ENCODE measurements around the gene ITPRIPL2. TPM values are rescaled to one million over a fixed set of nuclear protein-coding genes. Genes with fewer than 3 reads are reported as not detected.

Gene ITPRIPL2
- total RNA-seq, 1 experiment from 2014 or later = 5.3 TPM

- ATAC-seq = peak; percentile 94
- H3K27me3 Mint-ChIP-seq (ENCODE audit: low read depth) = peaks cover 18% of the 10 kb centered on the region
- peaks cover 7% of the 10 kb centered on the region for H3K36me3 Mint-ChIP-seq
- H3K4me1 Mint-ChIP-seq = peaks cover 4% of the 10 kb centered on the region; the same call in 1 of the 2 replicates
- peak; percentile 89 for DNase-seq (ENCODE audit: low spot score)
- H3K27ac Mint-ChIP-seq = no peak overlapping the region
- peaks cover 13% of the 10 kb centered on the region for H3K9me3 Mint-ChIP-seq
- ChIA-PET POLR2A (interaction anchor here (0.5 to 0.6 kb wide), 2 partner anchors 22 to 156 kb away, joined by 3 to 5 read pairs; no protein-coding TSS in a partner anchor), CTCF (interaction anchor here (0.6 to 3.6 kb wide), 36 partner anchors 8 to 469 kb away, joined by 3 to 43 read pairs (median 4); partner anchors contain the start of genes COQ7, GDE1, ITPRIPL2 and TMC7)
- TF ChIP-seq MAX (CRISPR knock-in tag; IDR thresholded peaks at IDR 0.05) = 0 out of 2 replicates have a peak, but pooled peaks have one; percentile 49
- TF ChIP-seq, protein P1, sequence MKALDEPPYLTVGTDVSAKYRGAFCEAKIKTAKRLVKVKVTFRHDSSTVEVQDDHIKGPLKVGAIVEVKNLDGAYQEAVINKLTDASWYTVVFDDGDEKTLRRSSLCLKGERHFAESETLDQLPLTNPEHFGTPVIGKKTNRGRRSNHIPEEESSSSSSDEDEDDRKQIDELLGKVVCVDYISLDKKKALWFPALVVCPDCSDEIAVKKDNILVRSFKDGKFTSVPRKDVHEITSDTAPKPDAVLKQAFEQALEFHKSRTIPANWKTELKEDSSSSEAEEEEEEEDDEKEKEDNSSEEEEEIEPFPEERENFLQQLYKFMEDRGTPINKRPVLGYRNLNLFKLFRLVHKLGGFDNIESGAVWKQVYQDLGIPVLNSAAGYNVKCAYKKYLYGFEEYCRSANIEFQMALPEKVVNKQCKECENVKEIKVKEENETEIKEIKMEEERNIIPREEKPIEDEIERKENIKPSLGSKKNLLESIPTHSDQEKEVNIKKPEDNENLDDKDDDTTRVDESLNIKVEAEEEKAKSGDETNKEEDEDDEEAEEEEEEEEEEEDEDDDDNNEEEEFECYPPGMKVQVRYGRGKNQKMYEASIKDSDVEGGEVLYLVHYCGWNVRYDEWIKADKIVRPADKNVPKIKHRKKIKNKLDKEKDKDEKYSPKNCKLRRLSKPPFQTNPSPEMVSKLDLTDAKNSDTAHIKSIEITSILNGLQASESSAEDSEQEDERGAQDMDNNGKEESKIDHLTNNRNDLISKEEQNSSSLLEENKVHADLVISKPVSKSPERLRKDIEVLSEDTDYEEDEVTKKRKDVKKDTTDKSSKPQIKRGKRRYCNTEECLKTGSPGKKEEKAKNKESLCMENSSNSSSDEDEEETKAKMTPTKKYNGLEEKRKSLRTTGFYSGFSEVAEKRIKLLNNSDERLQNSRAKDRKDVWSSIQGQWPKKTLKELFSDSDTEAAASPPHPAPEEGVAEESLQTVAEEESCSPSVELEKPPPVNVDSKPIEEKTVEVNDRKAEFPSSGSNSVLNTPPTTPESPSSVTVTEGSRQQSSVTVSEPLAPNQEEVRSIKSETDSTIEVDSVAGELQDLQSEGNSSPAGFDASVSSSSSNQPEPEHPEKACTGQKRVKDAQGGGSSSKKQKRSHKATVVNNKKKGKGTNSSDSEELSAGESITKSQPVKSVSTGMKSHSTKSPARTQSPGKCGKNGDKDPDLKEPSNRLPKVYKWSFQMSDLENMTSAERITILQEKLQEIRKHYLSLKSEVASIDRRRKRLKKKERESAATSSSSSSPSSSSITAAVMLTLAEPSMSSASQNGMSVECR (CRISPR knock-in tag; IDR thresholded peaks at IDR 0.05; ENCODE audit: borderline replicate concordance) = 0 out of 2 replicates have a peak, but pooled peaks have one; percentile 25
- peak; percentile 67; the same call in 1 of the 2 replicates for TF ChIP-seq ZNF121 (CRISPR knock-in tag; IDR thresholded peaks at IDR 0.05)
- no peak for TF ChIP-seq AR (CRISPR knock-in tag; IDR thresholded peaks at IDR 0.05)
- TF ChIP-seq ESRRA (CRISPR knock-in tag; IDR thresholded peaks at IDR 0.05; ENCODE audit: borderline replicate concordance) = peak; percentile 82; the same call in 1 of the 2 replicates
- TF ChIP-seq HMGA2 (CRISPR knock-in tag; IDR thresholded peaks at IDR 0.05) = no peak
- 0 out of 2 replicates have a peak, but pooled peaks have one; percentile 36 for TF ChIP-seq CREM (CRISPR knock-in tag; IDR thresholded peaks at IDR 0.05)
- TF ChIP-seq, protein P2, sequence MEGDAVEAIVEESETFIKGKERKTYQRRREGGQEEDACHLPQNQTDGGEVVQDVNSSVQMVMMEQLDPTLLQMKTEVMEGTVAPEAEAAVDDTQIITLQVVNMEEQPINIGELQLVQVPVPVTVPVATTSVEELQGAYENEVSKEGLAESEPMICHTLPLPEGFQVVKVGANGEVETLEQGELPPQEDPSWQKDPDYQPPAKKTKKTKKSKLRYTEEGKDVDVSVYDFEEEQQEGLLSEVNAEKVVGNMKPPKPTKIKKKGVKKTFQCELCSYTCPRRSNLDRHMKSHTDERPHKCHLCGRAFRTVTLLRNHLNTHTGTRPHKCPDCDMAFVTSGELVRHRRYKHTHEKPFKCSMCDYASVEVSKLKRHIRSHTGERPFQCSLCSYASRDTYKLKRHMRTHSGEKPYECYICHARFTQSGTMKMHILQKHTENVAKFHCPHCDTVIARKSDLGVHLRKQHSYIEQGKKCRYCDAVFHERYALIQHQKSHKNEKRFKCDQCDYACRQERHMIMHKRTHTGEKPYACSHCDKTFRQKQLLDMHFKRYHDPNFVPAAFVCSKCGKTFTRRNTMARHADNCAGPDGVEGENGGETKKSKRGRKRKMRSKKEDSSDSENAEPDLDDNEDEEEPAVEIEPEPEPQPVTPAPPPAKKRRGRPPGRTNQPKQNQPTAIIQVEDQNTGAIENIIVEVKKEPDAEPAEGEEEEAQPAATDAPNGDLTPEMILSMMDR (IDR thresholded peaks at IDR 0.05) = peak; percentile 87
- peak; percentile 62; the same call in 1 of the 2 replicates for TF ChIP-seq HMGXB4 (CRISPR knock-in tag; IDR thresholded peaks at IDR 0.05)
- peak; percentile 87 for TF ChIP-seq GABPB1 (CRISPR knock-in tag; IDR thresholded peaks at IDR 0.05)
- peak overlapping the region; percentile 67 for H3K4me3 Mint-ChIP-seq
Measured at GRCh38 chr16:19086322-19087199, 27.2 kb upstream of the ITPRIPL2 start.

Data from WTC11 (cell line).